Activated CD8-positive, alpha-beta memory T cell treated with anti-CD3 and anti-CD28 coated beads, Interleukin-2, amount 50 U/mL, for 4 hours (primary cell): ENCODE data around the gene ADCY1.
"Not testable (repeated sequence)": the region's sequence is repeated elsewhere in the genome, so short reads cannot be mapped to it uniquely, and the experiment has no call there.

Source experiments
- DNase-seq: peaks from one replicate; pipeline ENCODE4 v3.0.0-alpha.2; 2020

ADCY1 gene

GRCh38 chr7:45715471-45716352 lies 141.5 kb downstream of the ADCY1 start:
- DNase-seq: no peak

GRCh38 chr7:45716380-45717203 lies 142.4 kb downstream of the ADCY1 start:
- no peak for DNase-seq

DNA sequence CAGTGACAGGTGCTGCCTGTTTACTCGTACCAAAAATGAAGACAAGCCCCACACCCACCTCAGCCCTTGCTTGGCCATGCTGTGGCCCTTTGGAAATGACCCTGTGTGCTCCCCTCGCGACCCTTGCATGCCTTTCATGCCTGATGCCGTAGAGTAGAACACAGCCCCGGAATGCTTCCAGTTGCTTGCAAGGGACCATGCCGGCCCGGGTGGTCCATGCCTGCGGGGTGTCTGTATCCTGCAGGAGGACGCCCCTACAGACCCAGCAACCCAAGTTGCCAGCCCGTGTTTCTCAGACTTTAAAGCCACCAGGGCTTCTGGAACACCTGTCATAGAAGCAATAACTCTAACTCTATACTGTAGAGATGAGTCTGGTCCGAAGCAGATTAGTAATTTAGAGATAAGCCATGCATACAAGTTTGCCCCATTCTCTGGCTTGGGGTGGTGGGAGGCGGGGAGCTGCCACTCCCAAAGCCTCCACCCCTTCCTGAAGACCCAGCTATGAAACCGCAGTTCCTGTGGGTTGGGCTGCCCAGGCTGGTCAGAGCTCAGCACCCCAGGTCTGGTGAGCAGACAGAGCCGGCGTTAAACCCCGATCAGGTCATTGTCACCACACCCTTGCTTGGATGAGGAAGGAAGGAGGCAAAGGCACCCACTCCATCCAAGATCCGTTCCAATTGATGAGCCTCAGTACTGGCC lies 143.5 kb downstream of the ADCY1 start:
- no peak for DNase-seq

GRCh38 chr7:45718464-45719330 lies 144.5 kb downstream of the ADCY1 start:
- no peak for DNase-seq

DNA sequence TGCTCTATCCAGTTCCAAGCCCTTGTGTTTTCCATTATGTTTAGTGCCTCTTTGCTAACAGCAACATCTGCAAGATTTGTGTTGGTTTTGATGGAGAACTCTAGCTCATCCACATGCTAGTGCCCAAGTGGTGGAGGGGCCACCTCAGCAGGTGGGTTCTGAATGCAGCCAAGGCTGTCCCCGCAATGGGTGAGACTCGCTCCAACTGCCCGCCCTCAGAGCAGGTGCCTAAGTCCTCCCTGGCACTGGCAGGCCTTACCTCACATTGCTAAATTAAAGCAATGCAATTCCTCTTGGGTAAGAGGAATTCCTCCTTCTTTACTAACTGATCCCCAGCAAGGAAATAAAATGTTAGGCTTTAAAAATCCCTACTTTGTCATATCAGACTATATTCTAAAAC lies 146.8 kb downstream of the ADCY1 start:
- DNase-seq: no peak

DNA sequence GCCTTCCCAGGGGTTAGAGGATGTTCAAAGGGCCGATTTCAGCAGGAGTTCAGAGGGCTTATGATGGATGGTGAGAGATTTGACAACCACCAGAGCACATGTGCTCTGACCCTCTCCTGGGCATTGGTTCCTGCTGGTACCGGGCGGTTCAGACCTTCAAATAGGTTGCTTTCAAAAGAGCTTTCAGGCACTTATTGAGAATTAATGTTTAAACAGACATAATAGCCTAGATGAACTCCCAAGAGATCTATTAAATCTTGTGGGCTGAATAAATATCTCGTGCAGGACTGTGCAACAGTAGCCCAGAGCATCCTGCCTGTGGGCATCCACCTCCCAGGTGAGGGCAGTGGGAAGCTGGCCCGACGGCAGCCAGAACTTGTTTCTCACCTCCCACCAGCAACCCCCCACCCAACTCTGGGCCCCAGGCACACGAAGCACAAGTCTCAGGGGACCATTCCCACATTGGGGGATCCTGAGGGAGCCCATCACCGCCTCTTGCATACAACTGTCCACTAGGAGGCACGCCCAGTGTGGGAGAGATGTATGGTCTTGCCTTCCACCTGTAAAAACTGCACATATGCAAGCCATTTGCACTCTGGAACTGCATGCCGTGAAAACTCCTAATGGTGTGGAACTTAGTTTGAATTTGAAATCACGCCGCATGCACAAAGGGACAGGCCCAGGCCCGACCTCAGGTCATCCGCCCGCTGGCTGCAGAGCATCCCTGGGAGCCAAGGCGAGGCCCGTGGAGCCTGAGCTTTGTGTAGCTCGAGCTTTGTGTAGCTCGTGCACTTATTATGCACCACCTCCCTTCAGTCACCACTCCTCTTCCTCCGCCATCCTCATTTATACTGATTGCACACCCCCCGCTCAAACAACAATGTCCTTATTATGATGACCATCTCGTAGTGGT lies 147.8 kb downstream of the ADCY1 start:
- DNase-seq: no peak

DNA sequence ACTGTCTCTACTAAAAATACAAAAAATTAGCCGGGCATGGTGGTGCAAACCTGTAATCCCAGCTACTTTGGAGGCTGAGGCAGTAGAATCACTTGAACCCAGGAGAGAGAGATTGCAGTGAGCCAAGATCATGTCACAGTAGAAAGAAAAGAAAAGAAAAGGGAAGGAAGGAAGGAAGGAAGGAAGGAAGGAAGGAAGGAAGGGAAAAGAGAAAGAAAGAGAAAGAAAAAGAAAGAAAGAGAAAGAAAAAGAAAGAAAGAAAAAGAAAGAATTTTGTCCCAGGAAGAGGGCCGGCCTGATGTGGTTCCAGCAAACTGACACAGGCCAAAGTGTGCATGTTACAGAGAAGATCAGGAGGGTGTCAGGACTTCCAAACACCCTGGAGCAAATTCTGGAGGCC lies 151.1 kb downstream of the ADCY1 start:
- DNase-seq: not testable (repeated sequence)

DNA sequence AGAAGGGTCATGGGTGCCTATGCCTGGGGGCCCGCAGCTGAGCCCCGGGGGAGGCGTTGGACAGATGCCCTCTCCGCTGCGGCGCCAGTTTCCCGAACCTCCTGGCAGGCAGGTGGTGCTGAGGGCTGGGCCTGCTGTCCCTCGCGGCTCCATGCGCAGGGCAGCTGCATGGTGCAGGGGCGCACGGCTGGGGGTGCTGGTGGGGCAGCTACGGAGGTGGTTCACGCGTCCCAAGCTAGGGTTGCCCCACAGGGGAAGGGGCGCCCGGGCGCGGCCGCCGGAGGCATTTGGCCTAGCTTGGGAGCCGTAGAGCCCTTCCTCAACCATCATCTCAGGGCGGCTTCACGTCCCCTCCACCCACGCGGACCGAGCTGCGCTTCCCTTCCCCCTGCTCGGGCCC lies 152.7 kb downstream of the ADCY1 start:
- DNase-seq: no peak

- not testable (repeated sequence) for DNase-seq
Observed at GRCh38 chr7:45731692-45732443, 157.7 kb downstream of the ADCY1 start.

DNA sequence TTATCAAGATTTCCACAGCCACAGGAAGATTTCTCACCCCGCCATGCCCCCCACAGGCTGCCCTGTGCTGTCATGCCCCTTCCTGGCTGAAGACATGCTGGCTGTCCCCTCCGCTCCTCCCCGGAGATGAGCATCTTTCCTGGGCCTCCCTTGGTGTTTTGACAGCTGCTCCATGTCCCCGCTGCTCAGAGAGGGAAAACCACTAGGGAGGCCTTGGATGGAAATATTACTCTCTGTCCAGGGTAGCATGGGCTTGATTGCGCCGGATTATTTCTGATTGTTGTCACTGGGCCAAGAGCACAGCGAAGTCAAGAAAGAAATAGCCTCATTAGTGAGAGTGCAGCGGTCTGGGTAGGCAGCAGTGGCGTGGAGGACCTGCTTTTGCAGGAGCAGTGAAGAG lies 164.8 kb downstream of the ADCY1 start:
- DNase-seq: not testable (repeated sequence)

GRCh38 chr7:45740573-45740972 lies 166.4 kb downstream of the ADCY1 start:
- not testable (repeated sequence) for DNase-seq

GRCh38 chr7:45748976-45749375 lies 174.8 kb downstream of the ADCY1 start:
- not testable (repeated sequence) for DNase-seq

DNA sequence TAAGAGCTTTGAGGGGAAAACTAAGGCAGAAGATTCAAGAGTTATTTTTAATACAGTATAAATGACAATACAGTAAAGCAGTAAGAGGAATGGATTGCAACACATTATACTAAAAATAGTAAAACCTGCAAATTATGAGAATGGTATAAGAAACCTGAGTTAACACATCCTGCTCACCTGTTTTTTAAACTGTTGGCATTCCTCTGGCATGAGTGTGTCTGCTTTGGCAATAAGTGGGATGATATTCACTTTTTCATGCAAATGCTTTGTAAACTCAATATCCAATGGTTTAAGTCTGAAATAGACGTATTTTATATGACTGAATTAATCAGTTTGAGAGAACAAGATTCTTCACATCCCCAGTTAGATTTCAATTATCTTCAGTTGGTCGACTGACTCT lies 177.2 kb downstream of the ADCY1 start:
- not testable (repeated sequence) for DNase-seq

GRCh38 chr7:45756333-45756732 lies 182.2 kb downstream of the ADCY1 start:
- DNase-seq: not testable (repeated sequence)

GRCh38 chr7:45756757-45757156 lies 182.6 kb downstream of the ADCY1 start:
- not testable (repeated sequence) for DNase-seq

DNA sequence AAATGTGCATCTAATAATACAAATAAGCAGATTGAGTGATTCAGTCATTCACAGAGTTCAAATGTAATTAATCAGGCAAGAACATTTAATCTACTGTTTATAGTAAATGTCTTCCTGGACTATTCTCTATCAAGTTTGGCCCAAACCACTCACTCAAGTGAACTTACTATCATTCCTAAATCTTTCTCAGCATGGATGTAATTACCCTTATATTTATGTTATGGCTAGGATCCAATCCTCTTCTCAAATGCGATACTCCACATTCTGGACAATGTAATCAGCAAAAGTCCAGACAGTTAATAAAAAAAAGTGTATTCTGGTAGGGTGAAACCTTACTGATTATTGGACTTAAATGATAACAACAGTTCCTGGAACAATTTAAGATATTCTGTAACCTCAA lies 185.3 kb downstream of the ADCY1 start:
- not testable (repeated sequence) for DNase-seq

DNA sequence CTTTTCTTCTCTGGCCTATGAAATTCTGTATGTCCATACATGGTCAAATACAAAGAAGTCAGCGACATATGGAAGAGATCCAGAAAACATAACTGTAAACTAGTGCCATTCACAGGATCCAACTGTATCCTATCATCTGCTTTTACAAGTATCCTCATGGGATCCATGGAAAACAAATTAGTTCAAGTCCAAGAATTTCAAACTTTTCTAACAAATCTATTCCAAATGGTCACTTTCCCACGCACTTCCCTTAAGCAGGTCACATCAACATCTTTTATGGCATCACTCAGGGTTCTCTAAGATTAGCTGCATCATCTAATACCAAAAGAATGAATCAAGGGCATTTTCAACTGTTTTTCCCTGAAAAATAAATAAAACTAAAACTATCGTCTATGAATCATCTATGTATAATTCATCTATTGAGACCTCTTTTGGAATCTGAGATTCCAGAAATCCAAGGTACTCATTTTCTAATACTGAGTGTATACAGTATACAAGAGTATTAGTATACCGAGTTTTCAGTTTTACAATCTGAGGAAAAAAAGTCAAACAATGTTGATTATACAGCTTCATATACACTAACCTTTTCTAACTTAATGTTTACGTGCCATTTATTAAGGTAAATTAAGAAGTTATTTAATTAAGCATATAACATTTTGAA lies 187.5 kb downstream of the ADCY1 start:
- DNase-seq: not testable (repeated sequence)

DNA sequence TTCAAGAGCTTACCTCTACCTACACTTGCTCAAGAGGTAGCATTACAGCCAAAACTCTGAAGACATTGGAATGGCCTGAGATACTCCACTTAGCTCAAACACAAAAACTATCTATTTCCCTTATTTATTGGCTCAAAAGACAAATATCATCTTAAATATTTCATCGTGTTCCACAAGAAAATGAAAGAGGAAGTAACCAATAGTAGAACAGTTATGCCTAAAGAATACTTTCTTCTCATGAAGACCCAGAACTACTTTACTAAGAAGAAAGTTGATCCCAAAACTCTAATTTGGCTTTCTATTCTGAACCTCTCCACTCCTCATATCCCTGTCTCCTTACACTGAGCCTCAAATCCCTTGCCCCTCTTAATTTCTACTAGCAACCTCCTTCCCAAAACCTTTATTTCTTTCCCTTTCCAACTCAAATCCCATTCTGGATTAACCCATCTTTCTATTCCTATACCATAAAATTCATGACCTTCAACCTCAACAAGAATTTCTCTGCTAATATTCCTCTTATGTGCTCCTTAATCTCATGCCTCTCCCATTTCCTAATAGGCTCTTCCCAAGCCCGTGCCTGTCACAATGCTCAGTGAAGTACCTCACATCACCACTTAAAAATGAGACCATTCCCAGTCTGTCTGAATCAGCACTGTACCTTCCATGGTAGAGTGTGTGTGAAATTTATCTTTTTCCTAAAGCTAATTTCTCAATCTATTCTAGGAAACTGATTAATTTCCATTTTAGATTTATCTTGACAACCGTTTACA lies 188.2 kb downstream of the ADCY1 start:
- not testable (repeated sequence) for DNase-seq
